Gastrocnemius medialis (tissue), 4 donors: ENCODE measurements around the gene CWF19L2.

Source experiments
- POLR2A ChIP-seq, 2 donors: fragments of 450-650 bp; IDR thresholded peaks; one replicate each; pipeline ENCODE4 v1.6.1; 2017; ENCODE audit warnings: antibody characterized with exemption in 2 of 2, mild to moderate bottlenecking in 2 of 2, moderate library complexity in 2 of 2
- TF ChIP-seq, protein P1 (sequence below), 5 experiments: fragments of 450-650 bp in 3 of 5; fragments of 200-600 bp in 2 of 5; sonication (generic) in 2 of 5; IDR thresholded peaks in 4 of 5; conservative IDR thresholded peaks in 1 of 5; 1 replicate in 4 of 5; 2 replicates in 1 of 5; pipeline ENCODE4 v1.5.1; 2016 to 2019; ENCODE audit warnings: antibody characterized with exemption in 5 of 5, mild to moderate bottlenecking in 3 of 5, moderate library complexity in 3 of 5

- TF ChIP-seq, protein P1, sequence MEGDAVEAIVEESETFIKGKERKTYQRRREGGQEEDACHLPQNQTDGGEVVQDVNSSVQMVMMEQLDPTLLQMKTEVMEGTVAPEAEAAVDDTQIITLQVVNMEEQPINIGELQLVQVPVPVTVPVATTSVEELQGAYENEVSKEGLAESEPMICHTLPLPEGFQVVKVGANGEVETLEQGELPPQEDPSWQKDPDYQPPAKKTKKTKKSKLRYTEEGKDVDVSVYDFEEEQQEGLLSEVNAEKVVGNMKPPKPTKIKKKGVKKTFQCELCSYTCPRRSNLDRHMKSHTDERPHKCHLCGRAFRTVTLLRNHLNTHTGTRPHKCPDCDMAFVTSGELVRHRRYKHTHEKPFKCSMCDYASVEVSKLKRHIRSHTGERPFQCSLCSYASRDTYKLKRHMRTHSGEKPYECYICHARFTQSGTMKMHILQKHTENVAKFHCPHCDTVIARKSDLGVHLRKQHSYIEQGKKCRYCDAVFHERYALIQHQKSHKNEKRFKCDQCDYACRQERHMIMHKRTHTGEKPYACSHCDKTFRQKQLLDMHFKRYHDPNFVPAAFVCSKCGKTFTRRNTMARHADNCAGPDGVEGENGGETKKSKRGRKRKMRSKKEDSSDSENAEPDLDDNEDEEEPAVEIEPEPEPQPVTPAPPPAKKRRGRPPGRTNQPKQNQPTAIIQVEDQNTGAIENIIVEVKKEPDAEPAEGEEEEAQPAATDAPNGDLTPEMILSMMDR (IDR thresholded peaks at IDR 0.05 in 4 of 5, conservative IDR thresholded peaks at IDR 0.05 in 1 of 5): peak in 1 of 5 experiments; percentile 11
- no peak for TF ChIP-seq POLR2A (IDR thresholded peaks at IDR 0.05)
These were observed at the start of gene CWF19L2 for GRCh38 chr11:107457558-107458271.
